ENCODE data around the gene DNM3.

DNM3 gene

GRCh38 chr1:171867236-171867635 lies 25.9 kb downstream of the DNM3 start:
- Histone ChIP-seq H2BK5ac (ENCODE audit: low read depth, low read length, poor library complexity, severe bottlenecking) (no peak overlapping the region), H2BK12ac (ENCODE audit: low read length in 2 of 2) (no peak overlapping the region), H4K91ac (ENCODE audit: low read length) (no peak overlapping the region), H2BK15ac (ENCODE audit: low read depth, poor library complexity, severe bottlenecking) (no peak overlapping the region), H3K4me3 (ENCODE audit: insufficient read depth in 1 of 2, low read depth in 1 of 2, low read length in 2 of 2) (no peak overlapping the region), H3K4ac (ENCODE audit: low read depth in 1 of 2, low read length in 2 of 2) (no peak overlapping the region), H2AK5ac (ENCODE audit: low read length, severe bottlenecking) (no peak overlapping the region), H3K14ac (ENCODE audit: low read length in 2 of 2) (no peak overlapping the region), H3K27ac (ENCODE audit: low read length, poor library complexity, severe bottlenecking) (peak overlapping the region; percentile 88), H3K23ac (ENCODE audit: low read length in 2 of 2) (no peak overlapping the region), H2AFZ (ENCODE audit: low read depth, low read length) (no peak overlapping the region), H3K4me1 (ENCODE audit: control insufficient read depth, insufficient read depth, low read depth, low read length) (peaks cover 4% of the 10 kb centered on the region), H3K4me2 (ENCODE audit: low read length, poor library complexity, severe bottlenecking) (no peak overlapping the region), H3K79me1 (replicated peaks; ENCODE audit: low read length, poor library complexity, severe bottlenecking) (no peaks in the 10 kb centered on the region), H3K27me3 (ENCODE audit: control insufficient read depth in 1 of 2, insufficient read depth in 1 of 2, low read length in 2 of 2) (no peaks in the 10 kb centered on the region), H4K8ac (ENCODE audit: low read length) (no peak overlapping the region), H3K36me3 (ENCODE audit: control insufficient read depth in 1 of 2, insufficient read depth in 2 of 2, low read depth in 1 of 2, low read length in 2 of 2) (no peaks in the 10 kb centered on the region), H3K18ac (ENCODE audit: low read depth in 1 of 2, low read length in 2 of 2) (no peak overlapping the region), H3K9me3 (ENCODE audit: control insufficient read depth, low read length) (no peaks in the 10 kb centered on the region), H3K9ac (ENCODE audit: low read length) (no peak overlapping the region), H2BK120ac (ENCODE audit: low read depth, low read length) (no peak overlapping the region)
- no peak for DNase-seq
- 76% methylated on average over 2 of the region's 2 CpGs for WGBS

GRCh38 chr1:171868217-171868803 lies 27.0 kb downstream of the DNM3 start:
- no peak overlapping the region for H2BK12ac ChIP-seq (ENCODE audit: low read length in 2 of 2)
- WGBS = 100% methylated on average over 3 of the region's 3 CpGs
- H3K18ac ChIP-seq (ENCODE audit: low read depth in 1 of 2, low read length in 2 of 2) = no peak overlapping the region
- H2BK5ac ChIP-seq (ENCODE audit: low read depth, low read length, poor library complexity, severe bottlenecking) = no peak overlapping the region
- no peak overlapping the region for H3K14ac ChIP-seq (ENCODE audit: low read length in 2 of 2)
- no peak overlapping the region for H4K8ac ChIP-seq (ENCODE audit: low read length)
- no peak overlapping the region for H2BK15ac ChIP-seq (ENCODE audit: low read depth, poor library complexity, severe bottlenecking)
- DNase-seq = no peak
- H3K4me1 ChIP-seq (ENCODE audit: control insufficient read depth, insufficient read depth, low read depth, low read length) = peaks cover 4% of the 10 kb centered on the region
- no peak overlapping the region for H2BK120ac ChIP-seq (ENCODE audit: low read depth, low read length)
- no peaks in the 10 kb centered on the region for H3K79me1 ChIP-seq (replicated peaks; ENCODE audit: low read length, poor library complexity, severe bottlenecking)
- no peak overlapping the region for H3K23ac ChIP-seq (ENCODE audit: low read length in 2 of 2)
- H3K36me3 ChIP-seq (ENCODE audit: control insufficient read depth in 1 of 2, insufficient read depth in 2 of 2, low read depth in 1 of 2, low read length in 2 of 2) = no peaks in the 10 kb centered on the region
- no peak overlapping the region for H2AFZ ChIP-seq (ENCODE audit: low read depth, low read length)
- H2AK5ac ChIP-seq (ENCODE audit: low read length, severe bottlenecking) = no peak overlapping the region
- H3K4ac ChIP-seq (ENCODE audit: low read depth in 1 of 2, low read length in 2 of 2) = no peak overlapping the region
- H3K27me3 ChIP-seq (ENCODE audit: control insufficient read depth in 1 of 2, insufficient read depth in 1 of 2, low read length in 2 of 2) = no peaks in the 10 kb centered on the region
- no peak overlapping the region for H3K9ac ChIP-seq (ENCODE audit: low read length)
- H3K4me3 ChIP-seq (ENCODE audit: insufficient read depth in 1 of 2, low read depth in 1 of 2, low read length in 2 of 2) = no peak overlapping the region
- no peak overlapping the region for H4K91ac ChIP-seq (ENCODE audit: low read length)
- H3K27ac ChIP-seq (ENCODE audit: low read length, poor library complexity, severe bottlenecking) = peak overlapping the region; percentile 82
- no peak overlapping the region for H3K4me2 ChIP-seq (ENCODE audit: low read length, poor library complexity, severe bottlenecking)
- H3K9me3 ChIP-seq (ENCODE audit: control insufficient read depth, low read length) = no peaks in the 10 kb centered on the region

DNA sequence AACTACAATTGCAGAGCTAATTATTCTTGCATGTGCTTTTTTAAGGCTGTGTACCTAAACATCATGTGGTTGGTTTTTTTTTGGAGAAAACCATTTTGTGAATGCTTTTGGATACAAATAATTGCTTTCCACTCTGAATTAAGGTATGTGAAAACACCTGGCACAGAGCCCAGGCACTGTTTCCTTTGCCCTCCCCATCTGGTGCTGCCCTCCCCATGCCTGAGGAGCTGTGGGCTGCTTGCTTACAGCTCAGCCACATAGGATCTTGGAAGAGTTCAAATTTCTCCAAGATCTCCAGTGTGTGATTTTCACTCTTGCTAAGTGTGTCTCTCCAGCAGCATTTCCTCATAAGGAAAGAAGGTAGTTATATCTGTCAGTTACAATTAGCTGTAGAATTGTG lies 27.8 kb downstream of the DNM3 start:
- no peak overlapping the region for H2BK120ac ChIP-seq (ENCODE audit: low read depth, low read length)
- H3K9ac ChIP-seq (ENCODE audit: low read length) = no peak overlapping the region
- no peak overlapping the region for H3K18ac ChIP-seq (ENCODE audit: low read depth in 1 of 2, low read length in 2 of 2)

DNA sequence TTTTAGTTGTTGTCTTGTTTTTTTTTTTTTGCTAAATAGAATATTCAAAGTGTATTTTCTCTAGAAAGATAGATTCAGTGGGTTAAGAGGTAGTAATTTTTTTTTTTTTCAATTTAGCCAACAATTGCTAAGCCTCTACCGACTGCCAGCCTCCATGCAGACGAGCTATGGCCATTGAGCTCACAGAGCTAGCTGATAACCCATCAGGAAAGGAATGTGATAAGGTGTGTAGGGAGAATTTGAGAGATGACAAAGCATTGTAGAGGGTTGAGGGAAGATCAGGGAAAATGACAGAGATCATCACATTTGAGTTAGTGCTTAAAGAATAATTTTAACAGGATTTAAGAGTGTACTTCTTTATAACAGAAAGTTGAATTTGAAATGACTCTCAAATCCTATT lies 30.6 kb downstream of the DNM3 start:
- DNase-seq = no peak
- Histone ChIP-seq H2BK5ac (ENCODE audit: low read depth, low read length, poor library complexity, severe bottlenecking) (peak overlapping the region; percentile 86), H2BK15ac (ENCODE audit: low read depth, poor library complexity, severe bottlenecking) (no peak overlapping the region), H4K91ac (ENCODE audit: low read length) (no peak overlapping the region), H2AFZ (ENCODE audit: low read depth, low read length) (no peak overlapping the region), H3K4me2 (ENCODE audit: low read length, poor library complexity, severe bottlenecking) (no peak overlapping the region), H3K27me3 (ENCODE audit: control insufficient read depth in 1 of 2, insufficient read depth in 1 of 2, low read length in 2 of 2) (no peaks in the 10 kb centered on the region), H3K4me1 (ENCODE audit: control insufficient read depth, insufficient read depth, low read depth, low read length) (peaks cover 4% of the 10 kb centered on the region), H3K23ac (ENCODE audit: low read length in 2 of 2) (no peak overlapping the region), H3K14ac (ENCODE audit: low read length in 2 of 2) (no peak overlapping the region), H3K9ac (ENCODE audit: low read length) (no peak overlapping the region), H2BK120ac (ENCODE audit: low read depth, low read length) (no peak overlapping the region), H3K9me3 (ENCODE audit: control insufficient read depth, low read length) (no peaks in the 10 kb centered on the region), H3K4ac (ENCODE audit: low read depth in 1 of 2, low read length in 2 of 2) (no peak overlapping the region), H3K36me3 (ENCODE audit: control insufficient read depth in 1 of 2, insufficient read depth in 2 of 2, low read depth in 1 of 2, low read length in 2 of 2) (no peaks in the 10 kb centered on the region), H2BK12ac (ENCODE audit: low read length in 2 of 2) (no peak overlapping the region), H3K18ac (ENCODE audit: low read depth in 1 of 2, low read length in 2 of 2) (no peak overlapping the region), H3K79me1 (replicated peaks; ENCODE audit: low read length, poor library complexity, severe bottlenecking) (no peaks in the 10 kb centered on the region), H2AK5ac (ENCODE audit: low read length, severe bottlenecking) (no peak overlapping the region), H4K8ac (ENCODE audit: low read length) (no peak overlapping the region), H3K4me3 (ENCODE audit: insufficient read depth in 1 of 2, low read depth in 1 of 2, low read length in 2 of 2) (no peak overlapping the region), H3K27ac (ENCODE audit: low read length, poor library complexity, severe bottlenecking) (no peak overlapping the region)
- WGBS = 30% methylated on average over 2 of the region's 2 CpGs

More for the DNA sequence above, 27.8 kb downstream of the DNM3 start:
- H3K36me3 ChIP-seq (ENCODE audit: control insufficient read depth in 1 of 2, insufficient read depth in 2 of 2, low read depth in 1 of 2, low read length in 2 of 2) = no peaks in the 10 kb centered on the region
- H3K27ac ChIP-seq (ENCODE audit: low read length, poor library complexity, severe bottlenecking) = peak overlapping the region; percentile 79
- H3K4me1 ChIP-seq (ENCODE audit: control insufficient read depth, insufficient read depth, low read depth, low read length) = peaks cover 4% of the 10 kb centered on the region
- H3K4ac ChIP-seq (ENCODE audit: low read depth in 1 of 2, low read length in 2 of 2) = no peak overlapping the region
- H2AFZ ChIP-seq (ENCODE audit: low read depth, low read length) = no peak overlapping the region
- no peak overlapping the region for H3K14ac ChIP-seq (ENCODE audit: low read length in 2 of 2)
- no peaks in the 10 kb centered on the region for H3K79me1 ChIP-seq (replicated peaks; ENCODE audit: low read length, poor library complexity, severe bottlenecking)
- no peak overlapping the region for H3K4me2 ChIP-seq (ENCODE audit: low read length, poor library complexity, severe bottlenecking)
- no peak overlapping the region for H2BK12ac ChIP-seq (ENCODE audit: low read length in 2 of 2)
- no peak overlapping the region for H4K8ac ChIP-seq (ENCODE audit: low read length)
- DNase-seq = no peak
- no peak overlapping the region for H4K91ac ChIP-seq (ENCODE audit: low read length)
- no peak overlapping the region for H3K4me3 ChIP-seq (ENCODE audit: insufficient read depth in 1 of 2, low read depth in 1 of 2, low read length in 2 of 2)
- H3K27me3 ChIP-seq (ENCODE audit: control insufficient read depth in 1 of 2, insufficient read depth in 1 of 2, low read length in 2 of 2) = no peaks in the 10 kb centered on the region
- H3K23ac ChIP-seq (ENCODE audit: low read length in 2 of 2) = no peak overlapping the region
- H2AK5ac ChIP-seq (ENCODE audit: low read length, severe bottlenecking) = no peak overlapping the region
- H2BK15ac ChIP-seq (ENCODE audit: low read depth, poor library complexity, severe bottlenecking) = no peak overlapping the region
- no peaks in the 10 kb centered on the region for H3K9me3 ChIP-seq (ENCODE audit: control insufficient read depth, low read length)
- peak overlapping the region; percentile 90 for H2BK5ac ChIP-seq (ENCODE audit: low read depth, low read length, poor library complexity, severe bottlenecking)
